Peyer's patch (tissue), 4 donors: ENCODE measurements around the gene SLC40A1.

Experiments used
- CTCF ChIP-seq, 6 experiments: fragments of 450-650 bp in 4 of 6; fragments of 200-600 bp in 2 of 6; sonication (generic) in 1 of 6; IDR thresholded peaks; one replicate each; pipeline ENCODE4 v1.5.1; 2017 to 2019; ENCODE audit warnings: antibody characterized with exemption in 6 of 6, mild to moderate bottlenecking in 3 of 6, moderate library complexity in 1 of 6
- POLR2A ChIP-seq, 2 donors: fragments of 450-650 bp; IDR thresholded peaks; one replicate each; pipeline ENCODE4 v1.5.1; 2017; ENCODE audit warnings: antibody characterized with exemption in 2 of 2, mild to moderate bottlenecking in 2 of 2, moderate library complexity in 2 of 2

DNA sequence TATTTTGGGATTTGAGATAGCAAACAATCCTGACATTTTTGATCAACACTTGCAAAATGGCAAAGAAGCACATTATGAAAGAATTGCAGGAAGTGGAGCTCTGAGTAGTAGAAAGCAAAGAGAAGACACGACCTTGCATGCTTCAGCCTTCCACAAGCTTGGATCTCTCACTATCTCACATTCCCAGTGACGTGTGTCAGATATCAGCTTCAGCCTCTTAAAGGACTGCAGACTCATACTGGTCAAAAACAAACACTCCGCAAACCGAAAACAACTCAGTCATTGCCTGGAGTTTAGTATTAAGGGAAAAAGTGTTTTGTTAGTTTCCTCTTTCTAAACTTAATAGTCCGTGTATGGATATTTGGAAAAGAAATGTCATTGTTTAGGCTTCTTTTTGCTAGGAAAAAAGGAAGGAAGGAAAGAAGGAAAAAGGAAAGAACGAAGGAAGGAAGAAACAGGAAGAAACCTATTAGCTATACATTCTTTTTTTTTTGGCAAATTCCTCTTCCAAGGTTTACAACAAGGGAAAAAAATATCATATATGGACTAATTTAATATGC lies 32.6 kb upstream of the SLC40A1 start:
- TF ChIP-seq CTCF (IDR thresholded peaks at IDR 0.05) (no peak), POLR2A (IDR thresholded peaks at IDR 0.05) (no peak)
